Suprapubic skin (tissue), 4 donors: Measurements from ENCODE around the gene TMEM179. TPM values are rescaled to one million over a fixed set of nuclear protein-coding genes. Genes with fewer than 3 reads are reported as not detected.

ENCODE experiments used
- DNase-seq, 2 donors: peaks; one replicate each; pipeline ENCODE4 v3.0.0-alpha.2; 2019; ENCODE audit warnings: low spot score in 2 of 2
- H3K27ac ChIP-seq: fragments of 200-600 bp; sonication (generic); one replicate; pipeline ENCODE4 v1.5.1; 2019
- H3K27me3 ChIP-seq: fragments of 200-600 bp; sonication (generic); one replicate; pipeline ENCODE4 v1.5.1; 2019
- H3K36me3 ChIP-seq: fragments of 200-600 bp; sonication (generic); one replicate; pipeline ENCODE4 v1.5.1; 2019
- H3K4me1 ChIP-seq: fragments of 200-600 bp; sonication (generic); one replicate; pipeline ENCODE4 v1.5.1; 2019
- H3K4me3 ChIP-seq: fragments of 200-600 bp; sonication (generic); one replicate; pipeline ENCODE4 v1.5.1; 2019; ENCODE audit warnings: mild to moderate bottlenecking
- H3K9me3 ChIP-seq: fragments of 200-600 bp; sonication (generic); one replicate; pipeline ENCODE4 v1.5.1; 2019
- CTCF ChIP-seq, 2 donors: fragments of 200-600 bp in 1 of 2; fragments of 450-650 bp in 1 of 2; sonication (generic) in 1 of 2; IDR thresholded peaks; one replicate each; pipeline ENCODE4 v1.5.1; 2016 to 2019; ENCODE audit warnings: antibody characterized with exemption in 2 of 2, mild to moderate bottlenecking in 1 of 2, moderate library complexity in 1 of 2
- EP300 ChIP-seq: sonication (generic); formaldehyde crosslinking; IDR thresholded peaks from one replicate; pipeline ENCODE4 v1.6.1; 2017; ENCODE audit warnings: antibody characterized with exemption
- POLR2A ChIP-seq, 2 donors: fragments of 450-650 bp; IDR thresholded peaks; one replicate each; pipeline ENCODE4 v1.6.1; 2017; ENCODE audit warnings: antibody characterized with exemption in 2 of 2, mild to moderate bottlenecking in 2 of 2, moderate library complexity in 2 of 2
- POLR2AphosphoS5 ChIP-seq, 3 donors: sonication (generic); formaldehyde crosslinking; IDR thresholded peaks; one replicate each; pipeline ENCODE4 v1.6.1; 2017; ENCODE audit warnings: antibody characterized with exemption in 3 of 3
- WGBS: methylation state at CpG from one replicate; pipeline ENCODE4 v1.1.5; 2018; 5-methylcytosine and 5-hydroxymethylcytosine counted together
- total RNA-seq, 4 donors: library from RNA; depleted of rRNA; stranded (reverse); fragments of >200 nt; gene quantifications; one replicate each; pipeline ENCODE4 v1.1.0, GENCODE V29; 2016

Gene TMEM179
- total RNA-seq, 4 donors from 2014 or later: not detected

DNA sequence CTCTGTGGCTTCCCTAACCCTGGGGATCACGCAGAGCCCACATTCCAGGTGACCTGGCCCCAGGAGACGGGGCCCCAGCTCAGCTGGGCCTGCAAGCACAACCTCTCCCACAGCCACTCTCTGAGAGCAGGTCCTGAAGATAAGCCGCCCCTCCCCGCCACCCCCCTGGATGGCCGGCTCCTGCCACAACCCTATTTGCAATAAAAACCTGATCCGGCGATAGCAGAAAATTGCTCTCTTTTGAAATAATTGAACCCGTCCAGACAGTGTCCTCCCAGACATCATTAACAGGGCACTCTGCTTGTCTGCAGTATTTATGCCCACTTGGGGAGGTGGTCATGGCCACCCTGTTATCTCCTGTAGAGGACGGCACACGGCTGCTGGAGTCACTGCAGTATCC is 20.0 kb downstream of the TMEM179 start:
- Histone ChIP-seq H3K27me3 (peaks cover 78% of the 10 kb centered on the region), H3K36me3 (no peaks in the 10 kb centered on the region), H3K4me1 (peaks cover 17% of the 10 kb centered on the region), H3K4me3 (no peak overlapping the region), H3K27ac (no peak overlapping the region), H3K9me3 (no peaks in the 10 kb centered on the region)
- WGBS: 80% methylated on average over 10 of the region's 10 CpGs
- TF ChIP-seq CTCF (IDR thresholded peaks at IDR 0.05) (no peak), POLR2AphosphoS5 (IDR thresholded peaks at IDR 0.05) (no peak), POLR2A (IDR thresholded peaks at IDR 0.05) (no peak), EP300 (no peak)
- DNase-seq: no peak

GRCh38 chr14:104583424-104584306 is 20.9 kb downstream of the TMEM179 start:
- H3K9me3 ChIP-seq: no peaks in the 10 kb centered on the region
- no peak for DNase-seq
- peaks cover 87% of the 10 kb centered on the region for H3K27me3 ChIP-seq
- no peaks in the 10 kb centered on the region for H3K36me3 ChIP-seq
- TF ChIP-seq CTCF (IDR thresholded peaks at IDR 0.05) (no peak), POLR2A (IDR thresholded peaks at IDR 0.05) (no peak), POLR2AphosphoS5 (IDR thresholded peaks at IDR 0.05) (no peak), EP300 (no peak)
- no peak overlapping the region for H3K27ac ChIP-seq
- no peak overlapping the region for H3K4me3 ChIP-seq
- WGBS: 82% methylated on average over 15 of the region's 27 CpGs
- H3K4me1 ChIP-seq: peaks cover 17% of the 10 kb centered on the region

DNA sequence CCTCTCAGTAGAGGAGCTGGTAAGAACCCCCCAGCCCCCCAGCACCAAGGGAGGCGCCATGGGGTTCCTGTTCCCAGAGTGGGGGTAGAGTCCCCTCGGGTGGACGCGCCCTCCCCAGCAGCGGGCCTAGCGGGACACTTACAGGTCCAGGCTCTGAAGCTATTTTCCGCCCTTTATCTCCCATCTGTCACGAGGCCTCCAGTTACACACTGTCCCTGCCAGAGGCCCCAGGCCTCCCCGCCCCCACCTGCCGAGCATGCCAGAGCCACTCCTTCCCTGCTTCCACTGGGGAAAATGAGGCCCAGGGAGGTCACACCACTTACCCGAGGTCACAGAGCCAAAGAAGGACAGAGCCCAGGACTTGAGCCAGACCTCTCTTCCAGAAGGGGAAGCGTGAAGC is 21.9 kb downstream of the TMEM179 start:
- no peaks in the 10 kb centered on the region for H3K9me3 ChIP-seq
- H3K4me1 ChIP-seq: peaks cover 20% of the 10 kb centered on the region
- no peak overlapping the region for H3K4me3 ChIP-seq
- no peak for TF ChIP-seq POLR2A (IDR thresholded peaks at IDR 0.05)
- no peak for TF ChIP-seq EP300
- no peak for TF ChIP-seq POLR2AphosphoS5 (IDR thresholded peaks at IDR 0.05)
- TF ChIP-seq CTCF (IDR thresholded peaks at IDR 0.05): no peak
- WGBS: 10% methylated on average over 4 of the region's 12 CpGs
- peaks cover 87% of the 10 kb centered on the region for H3K27me3 ChIP-seq
- H3K27ac ChIP-seq: no peak overlapping the region
- DNase-seq: no peak
- H3K36me3 ChIP-seq: no peaks in the 10 kb centered on the region

DNA sequence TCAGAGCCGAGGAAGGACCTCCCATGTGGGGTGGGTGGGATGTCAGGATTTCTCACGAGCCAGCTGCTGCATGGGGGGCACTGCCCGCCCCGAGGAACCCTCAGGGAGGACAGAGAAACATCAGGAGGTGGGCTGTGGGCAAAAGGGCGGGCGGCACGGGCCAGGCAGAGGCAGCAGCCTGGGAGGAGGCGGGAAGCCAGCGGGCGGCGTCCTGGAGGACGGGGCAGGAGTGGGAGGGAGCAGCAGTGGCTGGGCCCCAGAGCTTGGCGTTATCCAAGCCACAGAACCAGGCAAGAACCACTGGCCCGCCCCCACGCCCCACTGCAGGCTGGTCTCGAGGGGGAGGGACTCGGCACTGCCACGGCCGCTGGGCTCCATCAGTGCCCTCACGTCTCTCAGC is 22.6 kb downstream of the TMEM179 start:
- 0% methylated on average over 2 of the region's 20 CpGs for WGBS
- peaks cover 88% of the 10 kb centered on the region for H3K27me3 ChIP-seq
- no peak overlapping the region for H3K27ac ChIP-seq
- no peaks in the 10 kb centered on the region for H3K9me3 ChIP-seq
- TF ChIP-seq CTCF (IDR thresholded peaks at IDR 0.05) (no peak), EP300 (no peak), POLR2A (IDR thresholded peaks at IDR 0.05) (no peak), POLR2AphosphoS5 (IDR thresholded peaks at IDR 0.05) (no peak)
- no peak overlapping the region for H3K4me3 ChIP-seq
- H3K36me3 ChIP-seq: no peaks in the 10 kb centered on the region
- DNase-seq: no peak
- H3K4me1 ChIP-seq: peaks cover 21% of the 10 kb centered on the region

DNA sequence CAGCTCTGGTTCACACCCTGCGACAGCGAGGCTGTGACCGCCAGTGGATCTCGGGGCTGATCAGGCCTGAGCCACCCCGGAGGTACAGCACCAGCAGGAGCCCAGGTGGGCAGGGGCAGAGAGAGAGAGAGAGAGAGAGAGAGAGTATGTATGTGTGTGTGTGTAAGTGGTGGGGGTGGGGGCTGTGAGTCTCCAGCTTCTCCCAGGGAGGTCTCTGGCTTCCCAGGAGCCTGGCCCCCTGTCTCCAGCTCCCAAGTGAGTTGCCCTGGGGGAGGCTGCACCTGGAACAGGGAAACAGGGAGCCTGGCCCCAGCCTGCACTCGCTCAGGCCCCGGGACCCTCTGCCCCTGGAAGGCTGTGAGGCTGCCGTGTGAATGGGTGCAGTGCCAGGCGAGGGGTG is 23.1 kb downstream of the TMEM179 start:
- no peaks in the 10 kb centered on the region for H3K36me3 ChIP-seq
- H3K27ac ChIP-seq: no peak overlapping the region
- 53% methylated on average over 5 of the region's 9 CpGs for WGBS
- H3K9me3 ChIP-seq: no peaks in the 10 kb centered on the region
- DNase-seq: no peak
- TF ChIP-seq CTCF (IDR thresholded peaks at IDR 0.05): no peak
- no peak for TF ChIP-seq POLR2A (IDR thresholded peaks at IDR 0.05)
- H3K4me3 ChIP-seq: no peak overlapping the region
- H3K27me3 ChIP-seq: peaks cover 88% of the 10 kb centered on the region
- peaks cover 21% of the 10 kb centered on the region for H3K4me1 ChIP-seq
